OCI-LY7 (cell line): ENCODE measurements around the gene ZIM2. TPM values are rescaled to one million over a fixed set of nuclear protein-coding genes. Genes with fewer than 3 reads are reported as not detected.

Source experiments
- BruUV-seq: library from RNA; stranded (reverse); fragments of 400-500 nt; replicated peaks from 2 replicates; lab custom pipeline; 2021; lab: Mats Ljungman, UMichigan
- CTCF ChIA-PET: fragments of 300-600 bp; sonication (Branson Sonifier 250); formaldehyde crosslinking; loops from one replicate; lab custom pipeline; 2022; ENCODE audit warnings: antibody characterized with exemption; ENCODE audit not compliant: unreplicated experiment; lab: Charles Lee
- POLR2A ChIA-PET: fragments of 300-600 bp; sonication (Branson Sonifier 250); formaldehyde crosslinking; loops from one replicate; lab custom pipeline; 2022; ENCODE audit warnings: antibody characterized with exemption; lab: Charles Lee
- DNase-seq: peaks from one replicate; pipeline ENCODE4 v3.0.0-alpha.2; 2015; ENCODE audit warnings: low spot score
- H2AFZ ChIP-seq: fragments of 200-600 bp; sonication (generic), shearing (Covaris generic); 2 replicates; pipeline ENCODE4 v1.6.1; 2014; ENCODE audit warnings: mild to moderate bottlenecking, antibody characterized with exemption, low read length, moderate library complexity
- H3K27ac ChIP-seq: fragments of 200-600 bp; sonication (generic); 2 replicates; pipeline ENCODE4 v1.5.1; 2014; ENCODE audit warnings: mixed run types, low read depth, mild to moderate bottlenecking, moderate library complexity, low read length, inconsistent platforms; ENCODE audit not compliant: poor library complexity, severe bottlenecking
- H3K36me3 ChIP-seq: fragments of 200-600 bp; sonication (generic); 2 replicates; pipeline ENCODE4 v1.6.1; 2014; ENCODE audit warnings: mild to moderate bottlenecking, antibody characterized with exemption, low read length, moderate library complexity, mixed read lengths; ENCODE audit not compliant: insufficient read depth
- H3K4me1 ChIP-seq: fragments of 200-600 bp; sonication (generic); 2 replicates; pipeline ENCODE4 v1.5.1; 2014; ENCODE audit warnings: mild to moderate bottlenecking, low read length; ENCODE audit not compliant: insufficient read depth, poor library complexity, severe bottlenecking
- H3K4me2 ChIP-seq: fragments of 200-600 bp; sonication (generic); 2 replicates; pipeline ENCODE4 v1.6.1; 2014; ENCODE audit warnings: mild to moderate bottlenecking, low read length
- H3K4me3 ChIP-seq: fragments of 200-600 bp; sonication (generic); 2 replicates; pipeline ENCODE4 v1.5.1; 2014; ENCODE audit warnings: mild to moderate bottlenecking, low read depth, low read length; ENCODE audit not compliant: poor library complexity, severe bottlenecking
- H3K79me2 ChIP-seq: fragments of 200-600 bp; sonication (generic); 2 replicates; pipeline ENCODE4 v1.6.1; 2016; ENCODE audit warnings: low read depth, mild to moderate bottlenecking, low read length, moderate library complexity, mixed read lengths; ENCODE audit not compliant: insufficient read depth
- H3K9me2 ChIP-seq: fragments of 200-600 bp; sonication (generic); 2 replicates; pipeline ENCODE4 v1.6.1; 2016; ENCODE audit warnings: mild to moderate bottlenecking, low read length, mixed read lengths; ENCODE audit not compliant: insufficient read depth
- H3K9me3 ChIP-seq: fragments of 200-600 bp; sonication (generic); 2 replicates; pipeline ENCODE4 v1.6.1; 2014; ENCODE audit warnings: mild to moderate bottlenecking, mixed run types, low read length, mixed read lengths
- H4K20me1 ChIP-seq: fragments of 200-600 bp; sonication (generic); 2 replicates; pipeline ENCODE4 v1.6.1; 2014; ENCODE audit warnings: mild to moderate bottlenecking, antibody characterized with exemption, low read length, moderate library complexity, mixed read lengths; ENCODE audit not compliant: insufficient read depth
- EZH2phosphoT487 ChIP-seq: fragments of 200-600 bp; sonication (generic); IDR thresholded peaks from 2 replicates; pipeline ENCODE4 v1.6.1; 2018; ENCODE audit warnings: low read depth, borderline replicate concordance, mild to moderate bottlenecking, mixed run types, antibody characterized with exemption, low read length, moderate library complexity, mixed read lengths
- intact Hi-C: fragments of 100-400 bp; cut with micrococcal nuclease; formaldehyde crosslinking; loops from one replicate; pipeline ENCODE4 v1.10.0; 2022; ENCODE audit not compliant: unreplicated experiment
- total RNA-seq, 2 experiments: library from RNA; depleted of rRNA in 1 of 2; stranded (reverse); fragments of >200 nt in 1 of 2; shearing (Covaris generic) in 1 of 2; gene quantifications; 2 replicates each; pipeline ENCODE4 v1.2.3, GENCODE V29; 2014 to 2022
- TF ChIP-seq, protein P1 (sequence below): fragments of 200-600 bp; sonication (generic); conservative IDR thresholded peaks from 2 replicates; pipeline ENCODE4 v1.5.1; 2014; ENCODE audit warnings: mild to moderate bottlenecking, antibody characterized with exemption, low read length, moderate library complexity, mixed read lengths

ZIM2 gene
- total RNA-seq, 2 experiments from 2014 or later: not detected

DNA sequence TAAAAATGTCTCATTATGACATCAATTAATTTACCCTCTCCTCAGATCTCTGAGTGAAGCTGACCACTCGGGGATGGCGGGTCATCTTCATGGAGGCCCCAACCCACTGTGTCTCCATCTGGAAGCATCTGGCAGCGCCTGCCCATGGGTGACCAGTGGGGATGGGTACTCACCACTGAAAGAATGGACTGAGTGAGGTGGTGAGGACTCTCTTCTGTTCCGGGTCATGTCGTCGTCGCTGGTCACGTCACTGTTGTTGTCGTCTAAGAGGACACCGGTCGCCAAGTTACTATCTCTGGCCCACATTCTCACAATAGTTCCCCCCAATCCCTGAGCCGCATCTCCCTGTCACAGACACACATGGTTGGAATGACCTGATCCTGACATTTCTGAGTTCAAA lies 17.1 kb downstream of the ZIM2 start:
- no peaks in the 10 kb centered on the region for H3K9me3 ChIP-seq
- H4K20me1 ChIP-seq: no peaks in the 10 kb centered on the region
- intact Hi-C loops: no loop called here

DNA sequence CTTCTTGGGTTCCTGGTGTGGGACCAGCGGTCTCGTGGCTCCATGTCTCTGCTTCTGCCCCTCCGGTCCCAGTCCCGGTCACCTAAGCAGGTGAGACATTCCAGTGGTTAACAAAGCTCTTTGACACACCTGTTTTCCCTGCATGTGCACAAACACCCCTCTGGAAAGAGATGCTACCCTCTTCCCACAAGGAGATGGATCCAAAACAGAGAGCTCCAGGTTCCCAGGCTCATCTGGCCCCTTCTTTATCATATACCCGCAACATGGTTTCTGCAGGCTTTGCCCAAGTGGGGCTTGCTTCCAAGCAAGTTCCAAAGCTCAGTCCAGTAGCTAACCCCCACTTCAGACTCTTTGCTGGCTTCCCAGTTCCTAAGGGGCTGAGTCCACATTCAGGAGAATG lies 17.8 kb downstream of the ZIM2 start:
- H2AFZ ChIP-seq: no peak overlapping the region
- H3K9me2 ChIP-seq: no peaks in the 10 kb centered on the region
- ChIA-PET CTCF (no interaction called here), POLR2A (no interaction called here)
- intact Hi-C loops: no loop called here
- TF ChIP-seq, protein P1, sequence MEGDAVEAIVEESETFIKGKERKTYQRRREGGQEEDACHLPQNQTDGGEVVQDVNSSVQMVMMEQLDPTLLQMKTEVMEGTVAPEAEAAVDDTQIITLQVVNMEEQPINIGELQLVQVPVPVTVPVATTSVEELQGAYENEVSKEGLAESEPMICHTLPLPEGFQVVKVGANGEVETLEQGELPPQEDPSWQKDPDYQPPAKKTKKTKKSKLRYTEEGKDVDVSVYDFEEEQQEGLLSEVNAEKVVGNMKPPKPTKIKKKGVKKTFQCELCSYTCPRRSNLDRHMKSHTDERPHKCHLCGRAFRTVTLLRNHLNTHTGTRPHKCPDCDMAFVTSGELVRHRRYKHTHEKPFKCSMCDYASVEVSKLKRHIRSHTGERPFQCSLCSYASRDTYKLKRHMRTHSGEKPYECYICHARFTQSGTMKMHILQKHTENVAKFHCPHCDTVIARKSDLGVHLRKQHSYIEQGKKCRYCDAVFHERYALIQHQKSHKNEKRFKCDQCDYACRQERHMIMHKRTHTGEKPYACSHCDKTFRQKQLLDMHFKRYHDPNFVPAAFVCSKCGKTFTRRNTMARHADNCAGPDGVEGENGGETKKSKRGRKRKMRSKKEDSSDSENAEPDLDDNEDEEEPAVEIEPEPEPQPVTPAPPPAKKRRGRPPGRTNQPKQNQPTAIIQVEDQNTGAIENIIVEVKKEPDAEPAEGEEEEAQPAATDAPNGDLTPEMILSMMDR: no peak
- TF ChIP-seq EZH2phosphoT487: no peak
- H3K9me3 ChIP-seq: no peaks in the 10 kb centered on the region
- no peak for DNase-seq
- H3K4me3 ChIP-seq: no peak overlapping the region
- H3K79me2 ChIP-seq: no peaks in the 10 kb centered on the region
- H3K36me3 ChIP-seq: no peaks in the 10 kb centered on the region
- no peak overlapping the region for H3K27ac ChIP-seq
- no peaks in the 10 kb centered on the region for H4K20me1 ChIP-seq
- H3K4me2 ChIP-seq: no peak overlapping the region
- BruUV-seq: no TSS peak
- no peaks in the 10 kb centered on the region for H3K4me1 ChIP-seq

More for the DNA sequence above, 17.1 kb downstream of the ZIM2 start:
- H3K4me3 ChIP-seq: no peak overlapping the region
- no peak overlapping the region for H2AFZ ChIP-seq
- ChIA-PET CTCF (no interaction called here), POLR2A (no interaction called here)
- no peaks in the 10 kb centered on the region for H3K79me2 ChIP-seq
- H3K9me2 ChIP-seq: no peaks in the 10 kb centered on the region
- H3K4me2 ChIP-seq: no peak overlapping the region
- H3K27ac ChIP-seq: no peak overlapping the region
- TF ChIP-seq EZH2phosphoT487: no peak
- TF ChIP-seq, protein P1: no peak
- DNase-seq: no peak
- H3K4me1 ChIP-seq: no peaks in the 10 kb centered on the region
- no TSS peak for BruUV-seq
- no peaks in the 10 kb centered on the region for H3K36me3 ChIP-seq

GRCh38 chr19:56821675-56822074 lies 18.9 kb downstream of the ZIM2 start:
- BruUV-seq: no TSS peak
- TF ChIP-seq, protein P1: no peak
- no peak for TF ChIP-seq EZH2phosphoT487
- Histone ChIP-seq H3K9me2 (no peaks in the 10 kb centered on the region), H3K4me1 (no peaks in the 10 kb centered on the region), H3K4me2 (no peak overlapping the region), H3K27ac (no peak overlapping the region), H3K4me3 (no peak overlapping the region), H4K20me1 (no peaks in the 10 kb centered on the region), H2AFZ (no peak overlapping the region), H3K9me3 (no peaks in the 10 kb centered on the region), H3K79me2 (no peaks in the 10 kb centered on the region), H3K36me3 (no peaks in the 10 kb centered on the region)
- DNase-seq: no peak
- intact Hi-C loops: no loop called here
- ChIA-PET CTCF (no interaction called here), POLR2A (no interaction called here)
